HL-60/S4 treated with phorbol 12-myristate 13-acetate at 8.2 ng/mL for 4 days and 3 days (cell line): Measurements from ENCODE around the gene SYNE4.

ENCODE experiments used
- in situ Hi-C: fragments of 300-500 bp; cut with MboI; formaldehyde crosslinking; loops from 2 replicates; pipeline ENCODE4 v1.15.0; 2022; ENCODE audit warnings: low sequenced_read_pairs

SYNE4 gene

DNA sequence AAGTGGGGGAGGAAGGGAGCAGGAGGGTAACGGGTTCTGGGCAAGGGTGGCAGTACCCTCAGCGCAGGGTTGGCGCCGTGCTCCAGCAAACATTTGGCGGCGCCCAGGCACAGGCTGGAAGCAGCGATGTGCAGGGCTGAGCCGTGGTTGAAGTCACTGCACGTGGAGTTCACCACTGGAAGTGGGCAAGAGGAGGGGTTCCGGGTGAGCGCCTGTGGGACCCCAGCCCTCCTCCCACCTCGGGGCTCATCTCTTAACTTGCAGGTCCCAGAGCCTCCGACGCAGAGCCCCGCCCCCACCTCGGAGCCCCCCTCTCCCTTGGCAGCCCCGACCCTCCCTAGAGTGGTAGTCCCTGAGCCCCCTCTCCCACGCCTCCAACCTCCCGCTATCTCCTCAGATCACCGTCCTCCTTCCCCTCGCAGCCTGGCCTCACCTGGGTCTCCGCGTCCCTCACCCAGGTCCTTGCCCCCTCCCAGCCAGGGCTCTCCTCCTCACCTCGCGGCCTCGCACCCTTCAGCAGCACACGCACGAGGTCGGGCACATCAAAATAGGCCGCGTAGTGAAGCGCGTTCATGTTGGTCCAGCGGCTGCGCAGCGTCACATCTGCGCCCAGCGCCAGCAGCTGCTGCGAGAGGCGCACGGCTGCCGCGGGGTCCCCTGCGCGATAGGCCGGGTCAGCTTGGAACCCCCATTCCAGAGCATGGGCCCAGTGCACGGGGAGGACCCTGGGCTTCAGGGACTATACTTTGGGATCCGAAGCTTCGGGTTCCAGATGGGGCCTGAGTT, 17.7 kb upstream of the SYNE4 start:
- in situ Hi-C loops = no loop called here

- in situ Hi-C loops = no loop called here
Observed at GRCh38 chr19:36025541-36025940, 16.9 kb upstream of the SYNE4 start.

DNA sequence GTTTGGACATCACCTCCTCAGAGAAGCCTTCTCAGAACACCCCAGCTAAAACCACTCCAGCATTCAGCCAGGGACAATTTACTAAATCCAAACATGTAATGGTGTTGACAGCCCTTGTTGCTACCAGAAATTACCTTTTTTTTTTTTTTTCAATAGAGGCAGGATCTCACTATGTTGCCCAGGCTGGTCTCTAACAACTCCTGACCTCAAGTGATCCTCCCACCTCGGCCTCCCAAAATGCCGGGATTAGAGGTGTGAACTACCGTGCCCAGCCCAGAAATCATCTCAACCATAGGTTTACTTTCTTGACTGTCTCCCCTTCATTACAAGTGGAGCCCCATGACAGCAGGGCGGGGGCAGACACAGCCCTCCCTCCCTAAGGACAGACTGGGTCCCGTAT, 14.8 kb upstream of the SYNE4 start:
- in situ Hi-C loops = no loop called here

GRCh38 chr19:36019061-36019670, 10.6 kb upstream of the SYNE4 start:
- in situ Hi-C loops = no loop called here

DNA sequence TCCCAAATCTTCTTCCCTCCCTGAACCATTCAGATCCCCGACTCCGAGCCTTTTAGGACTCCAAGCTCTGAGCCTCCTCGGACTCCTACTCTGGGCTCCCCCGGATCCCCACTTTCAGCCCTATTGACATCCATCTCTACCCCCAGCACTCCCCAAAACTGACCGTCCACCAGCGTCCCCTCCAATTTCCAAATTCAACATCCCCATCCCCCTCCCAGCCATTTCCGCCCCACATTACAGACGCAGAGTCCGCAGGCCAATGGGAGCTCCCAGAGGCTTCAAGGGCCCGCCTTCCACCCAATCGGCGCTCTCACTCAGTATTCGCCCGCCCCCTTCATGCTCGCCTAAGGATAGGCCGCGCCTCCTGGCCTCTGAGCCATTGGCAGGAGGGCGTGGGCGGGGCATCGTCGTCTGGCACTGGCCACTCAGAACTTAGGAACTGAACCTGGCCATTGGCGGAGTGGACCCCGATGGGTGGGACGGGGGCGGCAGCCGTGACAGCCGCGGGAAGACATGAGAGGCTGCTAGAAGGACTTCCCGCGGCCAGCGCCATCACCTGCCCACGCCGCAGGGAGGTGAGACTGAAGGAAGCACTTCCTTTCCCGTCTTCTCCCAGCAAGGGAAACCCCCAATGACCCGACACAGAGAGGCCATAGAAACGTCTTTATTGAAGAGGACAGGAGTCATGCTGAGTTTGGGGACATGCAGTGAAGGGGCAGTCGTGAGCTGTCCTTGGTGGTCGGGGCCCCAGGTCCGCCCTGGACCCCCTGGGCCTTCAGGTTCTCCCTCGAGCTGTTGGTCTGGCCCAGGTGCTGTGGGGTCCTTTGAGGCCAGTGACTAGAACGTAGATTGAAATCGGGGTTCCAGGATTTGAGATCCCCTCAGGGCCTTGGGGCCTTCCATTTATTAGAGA, 5.7 kb upstream of the SYNE4 start, which contains the start of gene ALKBH6:
Gene ALKBH6, minus strand, starts transcription at position 202 of the 913 bp plus-strand sequence. CDS start 816 bp downstream, outside the sequence.
- in situ Hi-C loops = no loop called here

GRCh38 chr19:36013280-36014011, 4.8 kb upstream of the SYNE4 start:
- in situ Hi-C loops = no loop called here

- in situ Hi-C loops = no loop called here
Observed at GRCh38 chr19:36010402-36010801, 1.8 kb upstream of the SYNE4 start.

- in situ Hi-C loops = no loop called here
Observed at GRCh38 chr19:36009633-36010379, 1.2 kb upstream of the SYNE4 start.

DNA sequence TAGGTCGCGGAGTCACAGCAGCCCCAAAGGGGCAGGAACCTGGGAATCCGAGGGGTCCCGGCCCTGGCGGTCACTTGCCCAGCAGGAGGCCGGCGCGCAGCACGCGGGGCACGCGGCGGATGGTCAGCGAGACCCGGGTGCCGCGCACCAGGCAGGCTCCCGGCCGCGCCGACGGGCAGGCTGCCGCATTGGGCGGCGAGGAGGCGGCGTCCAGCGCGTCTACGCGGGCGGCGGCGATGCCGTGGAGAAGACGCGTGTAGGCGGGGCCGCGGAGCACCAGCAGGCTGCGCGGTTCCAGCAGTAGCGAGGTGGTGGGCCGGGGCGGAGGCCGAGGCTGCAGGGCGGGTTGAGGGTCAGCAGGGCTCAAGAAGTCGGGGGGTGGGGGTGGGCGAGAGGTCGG, 607 bp upstream of the SYNE4 start:
- in situ Hi-C loops = no loop called here

DNA sequence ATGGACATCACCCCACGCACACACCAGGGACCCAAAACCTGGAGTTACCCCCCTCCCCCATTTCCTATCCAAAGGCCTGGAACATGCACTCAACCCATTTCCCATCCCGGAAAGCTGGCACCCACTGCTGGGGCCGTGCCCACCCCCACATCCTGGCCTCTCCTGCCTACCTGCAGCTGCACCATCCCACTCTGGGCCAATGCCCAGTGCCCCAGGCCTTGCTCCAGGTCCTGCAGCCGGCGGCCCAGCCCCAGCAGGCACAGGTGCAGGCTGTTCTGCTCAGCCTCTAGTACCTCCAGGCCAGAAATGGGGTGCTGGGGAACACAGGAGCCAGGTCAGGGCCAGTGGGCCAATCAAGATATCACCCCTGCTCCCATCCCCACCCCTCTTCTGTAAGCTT, 1.7 kb downstream of the SYNE4 start:
- in situ Hi-C loops = no loop called here

GRCh38 chr19:36003284-36003683, 5.3 kb downstream of the SYNE4 start:
- in situ Hi-C loops = no loop called here

DNA sequence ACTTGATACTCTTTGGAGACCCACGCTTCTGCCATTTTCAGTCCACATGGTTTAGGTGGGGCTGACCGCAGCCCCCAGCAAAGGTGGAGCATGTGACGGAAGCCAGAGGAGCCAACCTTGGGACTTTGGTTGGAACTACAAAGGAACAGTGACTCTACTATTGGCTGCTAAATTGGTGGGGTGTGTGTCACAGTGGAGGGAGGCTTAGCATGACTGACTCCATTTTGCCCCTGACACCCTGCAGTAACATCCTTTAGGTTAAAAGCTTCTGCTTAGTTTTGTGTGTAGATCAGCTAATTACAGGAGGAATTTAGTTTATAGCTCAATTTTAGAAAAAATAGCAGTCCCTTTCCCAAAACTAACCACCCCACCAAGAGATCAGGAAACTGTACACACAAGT, 7.0 kb downstream of the SYNE4 start:
- in situ Hi-C loops = no loop called here

DNA sequence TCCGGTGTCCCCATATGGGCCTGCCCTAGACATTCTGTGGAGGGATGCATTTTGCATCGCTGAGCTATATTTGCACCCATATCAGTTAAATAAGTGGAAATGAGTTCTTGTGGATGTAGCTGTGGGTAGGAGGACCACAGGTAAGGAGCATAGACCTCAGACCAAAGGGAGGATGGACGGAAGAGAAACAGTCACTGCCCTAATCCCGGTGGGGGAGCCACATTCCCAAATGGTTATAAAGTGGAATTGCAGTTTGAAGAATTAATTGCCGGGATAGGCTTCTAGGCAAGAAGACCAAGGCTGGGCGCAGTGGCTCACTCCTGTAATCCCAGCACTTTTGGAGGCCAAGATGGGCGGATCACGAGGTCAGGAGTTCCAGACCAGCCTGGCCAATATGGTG, 11.8 kb downstream of the SYNE4 start:
- in situ Hi-C loops = no loop called here

DNA sequence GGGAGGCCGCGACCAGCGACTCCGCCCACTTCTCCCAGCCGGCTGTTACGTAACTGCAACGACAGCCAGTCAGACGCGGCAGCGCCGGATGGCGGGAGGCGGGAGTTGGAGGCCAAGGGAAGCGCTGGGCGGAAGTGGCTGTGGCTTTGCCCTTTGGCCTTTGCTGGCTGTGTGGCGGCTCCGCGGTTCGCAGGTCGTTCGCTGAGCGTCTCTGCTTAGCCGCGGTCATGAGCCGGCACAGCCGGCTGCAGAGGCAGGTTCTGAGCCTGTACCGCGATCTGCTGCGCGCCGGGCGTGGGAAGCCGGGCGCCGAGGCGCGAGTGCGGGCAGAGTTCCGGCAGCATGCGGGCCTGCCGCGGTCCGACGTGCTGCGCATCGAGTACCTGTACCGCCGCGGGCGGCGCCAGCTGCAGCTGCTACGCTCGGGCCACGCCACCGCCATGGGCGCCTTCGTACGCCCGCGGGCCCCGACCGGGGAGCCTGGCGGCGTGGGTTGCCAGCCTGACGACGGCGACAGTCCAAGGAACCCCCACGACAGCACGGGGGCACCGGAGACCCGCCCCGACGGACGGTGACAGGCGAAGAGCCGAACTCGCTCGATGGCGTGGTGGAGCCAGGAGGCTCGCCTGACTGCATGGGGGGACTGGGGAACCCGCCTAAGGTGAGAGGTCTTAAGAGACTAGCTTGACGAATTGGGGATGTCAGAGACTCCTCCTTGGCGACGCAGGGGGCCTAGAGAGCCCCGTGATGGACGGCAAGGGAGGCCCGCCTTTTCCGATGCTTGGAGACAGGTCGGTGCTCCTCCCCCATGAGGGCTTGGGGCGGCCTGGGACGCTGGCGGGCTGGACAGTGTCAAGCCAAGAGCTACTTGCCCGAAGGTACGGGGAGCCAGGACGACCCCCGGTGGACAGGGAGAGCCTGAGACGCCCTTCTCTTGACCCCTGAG, 13.3 kb downstream of the SYNE4 start, which contains the start of gene SDHAF1:
Gene SDHAF1, plus strand, starts transcription at position 141 of the 946 bp plus-strand sequence. Its CDS starts 87 bp downstream, at position 228.
- in situ Hi-C loops = no loop called here

DNA sequence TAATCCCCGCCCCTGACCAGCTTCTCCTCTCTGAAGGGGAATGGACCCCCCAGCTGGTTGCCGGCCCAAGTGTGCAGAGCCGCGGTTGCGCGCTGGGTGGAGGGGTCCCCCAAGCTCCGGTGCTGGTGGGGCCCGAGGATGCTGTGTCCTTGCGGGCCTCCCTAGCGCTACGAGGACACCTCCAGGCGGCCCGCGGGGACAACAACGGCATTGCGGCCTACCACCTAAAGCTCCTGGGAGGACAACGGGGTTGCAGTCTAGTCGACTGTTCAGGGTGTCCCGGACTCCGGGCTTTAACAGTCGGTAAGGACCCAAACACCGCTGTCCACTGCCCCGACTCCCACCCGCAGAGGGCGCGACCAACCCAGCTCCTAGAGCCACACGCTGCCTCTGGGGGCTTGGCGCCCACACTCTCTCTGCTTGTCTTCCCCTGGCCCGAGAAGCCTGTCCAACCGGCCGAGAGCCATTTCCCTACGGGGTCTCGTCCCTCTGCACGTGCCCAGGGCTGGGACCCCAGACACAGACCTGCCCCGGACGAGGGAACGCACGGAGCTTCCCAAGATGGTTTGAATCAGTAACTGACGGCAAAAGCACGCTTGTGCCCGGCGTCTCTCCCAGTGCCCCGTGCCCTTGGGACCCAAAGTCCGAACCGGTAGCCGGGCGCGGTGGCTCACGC, 14.6 kb downstream of the SYNE4 start:
- in situ Hi-C loops = no loop called here

DNA sequence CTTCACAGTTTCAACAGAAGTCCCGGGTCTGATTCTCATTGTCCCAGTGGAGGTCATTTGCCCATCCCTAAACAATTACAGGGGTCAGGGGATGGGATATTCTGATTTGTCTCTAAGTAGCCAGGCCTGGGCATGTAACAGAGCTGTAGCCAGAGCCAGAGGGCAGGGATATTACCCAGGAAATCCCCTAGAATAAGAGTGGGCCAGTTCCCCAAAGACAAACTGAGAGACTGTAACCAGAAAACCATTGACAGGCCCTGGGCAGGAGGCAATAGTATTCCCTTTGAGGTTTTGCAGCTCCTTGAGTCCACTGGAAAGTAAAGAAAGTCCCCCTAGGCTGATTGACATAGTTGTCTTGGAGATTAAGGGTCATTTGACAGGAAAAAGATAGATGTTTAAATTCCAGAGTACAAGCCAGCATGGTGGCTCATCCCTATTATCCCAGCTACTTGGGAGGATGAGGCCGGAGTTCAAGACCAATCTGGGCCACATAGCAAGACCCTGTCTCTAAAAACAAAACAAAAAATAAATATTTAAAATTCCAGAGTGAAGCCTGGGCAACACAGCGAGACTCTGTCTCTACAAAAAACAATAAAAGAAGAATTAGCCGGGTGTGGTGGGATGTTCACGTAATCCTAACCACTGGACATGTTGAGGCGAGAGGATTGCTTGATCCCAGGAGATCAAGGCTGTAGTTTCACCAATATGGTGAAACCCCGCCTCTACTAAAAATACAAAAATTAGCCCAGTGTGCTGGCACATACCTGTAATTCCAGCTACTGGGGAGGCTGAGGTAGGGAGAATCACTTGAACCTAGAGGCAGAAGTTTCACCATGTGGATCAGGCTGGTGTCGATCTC, 15.5 kb downstream of the SYNE4 start:
- in situ Hi-C loops = no loop called here

DNA sequence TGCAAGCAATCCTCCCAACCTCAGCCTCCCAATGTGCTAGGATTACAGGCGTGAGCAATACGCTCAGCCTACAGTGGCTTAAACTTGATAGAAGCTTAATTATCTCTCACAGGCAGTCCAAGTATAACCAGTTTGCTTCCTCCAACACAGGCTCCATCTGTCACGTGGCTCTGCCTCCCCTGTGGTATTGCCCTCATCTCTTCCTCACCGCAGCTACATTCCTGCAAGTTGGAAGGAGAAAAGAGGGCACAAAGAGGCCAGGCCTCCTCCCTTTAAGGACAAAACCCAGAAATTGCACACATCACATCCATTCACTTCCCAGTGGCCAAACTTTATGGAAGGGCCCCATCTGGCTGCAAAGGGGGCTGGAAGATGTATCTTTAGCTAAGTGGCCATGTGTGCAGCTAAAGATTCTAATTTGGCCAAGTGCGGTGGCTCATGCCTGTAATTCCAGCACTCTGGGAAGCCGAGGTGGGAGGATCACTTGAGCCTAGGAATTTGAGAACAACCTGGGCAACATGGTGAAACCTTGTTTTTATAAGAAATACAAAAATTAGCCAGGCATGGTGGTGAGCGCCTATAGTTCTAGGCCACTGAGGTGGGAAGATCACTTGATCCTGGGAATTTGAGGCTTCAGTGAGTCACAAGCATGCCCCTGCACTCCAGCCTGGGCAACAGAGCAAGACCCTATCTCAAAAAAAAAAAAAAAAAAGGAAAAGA, 16.7 kb downstream of the SYNE4 start:
- in situ Hi-C loops = no loop called here
